GM12865 (cell line): ENCODE data around the gene PDCD4.
A peak's percentile ranks its signal among the peaks of the same experiment; 100 is the strongest.

Experiments
- DNase-seq: peaks from one replicate; pipeline ENCODE4 v3.0.0; 2010; ENCODE audit warnings: low read depth
- H3K4me3 ChIP-seq: 2 replicates; pipeline ENCODE4 v1.5.1; 2011; ENCODE audit warnings: mild to moderate bottlenecking, low read depth, low read length, control low read depth
- TF ChIP-seq, protein P1 (sequence below): IDR thresholded peaks from 2 replicates; pipeline ENCODE4 v1.5.1; 2011; ENCODE audit warnings: low read length, control low read depth, low read depth, inconsistent platforms; ENCODE audit not compliant: insufficient read depth; ENCODE audit errors: missing control alignments

The PDCD4 gene

DNA sequence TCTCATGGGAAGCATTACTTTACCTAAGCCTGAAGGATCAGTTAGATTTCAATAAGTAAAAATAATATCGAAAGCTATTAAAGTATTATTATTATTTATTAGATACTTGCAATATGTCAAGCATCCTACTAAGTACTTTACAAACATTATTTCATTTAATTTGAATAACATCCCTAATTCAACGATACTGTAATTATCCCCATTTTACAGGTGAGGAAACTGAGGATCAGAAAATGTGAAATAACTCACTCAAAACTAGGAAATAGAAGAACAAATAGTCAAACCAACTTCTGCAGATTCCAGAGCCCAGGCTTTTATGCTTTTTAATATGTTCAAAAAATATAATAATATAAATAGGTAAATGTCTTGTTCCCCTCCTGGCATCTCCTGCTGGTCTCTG is 10.3 kb upstream of the PDCD4 start:
- DNase-seq, result no peak
- H3K4me3 ChIP-seq, result peak overlapping the region; percentile 51
- TF ChIP-seq, protein P1, sequence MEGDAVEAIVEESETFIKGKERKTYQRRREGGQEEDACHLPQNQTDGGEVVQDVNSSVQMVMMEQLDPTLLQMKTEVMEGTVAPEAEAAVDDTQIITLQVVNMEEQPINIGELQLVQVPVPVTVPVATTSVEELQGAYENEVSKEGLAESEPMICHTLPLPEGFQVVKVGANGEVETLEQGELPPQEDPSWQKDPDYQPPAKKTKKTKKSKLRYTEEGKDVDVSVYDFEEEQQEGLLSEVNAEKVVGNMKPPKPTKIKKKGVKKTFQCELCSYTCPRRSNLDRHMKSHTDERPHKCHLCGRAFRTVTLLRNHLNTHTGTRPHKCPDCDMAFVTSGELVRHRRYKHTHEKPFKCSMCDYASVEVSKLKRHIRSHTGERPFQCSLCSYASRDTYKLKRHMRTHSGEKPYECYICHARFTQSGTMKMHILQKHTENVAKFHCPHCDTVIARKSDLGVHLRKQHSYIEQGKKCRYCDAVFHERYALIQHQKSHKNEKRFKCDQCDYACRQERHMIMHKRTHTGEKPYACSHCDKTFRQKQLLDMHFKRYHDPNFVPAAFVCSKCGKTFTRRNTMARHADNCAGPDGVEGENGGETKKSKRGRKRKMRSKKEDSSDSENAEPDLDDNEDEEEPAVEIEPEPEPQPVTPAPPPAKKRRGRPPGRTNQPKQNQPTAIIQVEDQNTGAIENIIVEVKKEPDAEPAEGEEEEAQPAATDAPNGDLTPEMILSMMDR, result no peak

DNA sequence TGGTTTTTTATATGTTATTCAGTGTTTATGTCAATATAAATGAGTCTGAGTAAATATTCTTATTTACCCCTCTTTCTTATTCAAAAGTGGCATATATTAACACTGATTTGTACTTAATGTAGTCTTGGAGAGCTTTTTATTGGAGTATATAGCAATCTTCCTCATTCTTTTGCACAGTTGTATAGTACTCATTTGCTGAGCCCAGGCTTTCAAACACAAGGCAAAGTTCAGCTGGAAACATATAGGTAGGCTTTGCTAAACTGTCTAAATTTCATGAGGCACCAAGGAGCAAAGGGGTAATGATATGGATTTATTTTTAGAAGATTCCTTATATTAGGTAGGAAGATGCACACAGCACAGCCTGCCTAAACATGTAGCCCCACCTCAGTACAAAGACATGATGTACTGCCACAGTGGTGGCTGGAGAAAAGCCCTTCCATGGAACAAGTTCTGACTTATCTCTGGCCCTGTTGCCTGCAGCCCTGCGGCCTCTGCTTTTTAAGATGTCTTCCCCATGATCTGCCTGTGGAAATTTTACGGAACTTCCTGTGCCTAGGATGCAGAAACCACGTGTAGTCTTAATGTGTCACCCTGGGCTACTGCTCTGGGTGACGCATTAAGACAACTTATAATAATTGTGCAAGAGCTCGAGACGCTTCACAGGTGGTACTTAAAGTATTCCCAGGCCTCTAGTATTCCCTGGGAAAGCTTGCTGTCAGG is 9.6 kb upstream of the PDCD4 start:
- TF ChIP-seq, protein P1, result no peak
- peak overlapping the region; percentile 51; the same call in 1 of the 2 replicates for H3K4me3 ChIP-seq
- no peak for DNase-seq

DNA sequence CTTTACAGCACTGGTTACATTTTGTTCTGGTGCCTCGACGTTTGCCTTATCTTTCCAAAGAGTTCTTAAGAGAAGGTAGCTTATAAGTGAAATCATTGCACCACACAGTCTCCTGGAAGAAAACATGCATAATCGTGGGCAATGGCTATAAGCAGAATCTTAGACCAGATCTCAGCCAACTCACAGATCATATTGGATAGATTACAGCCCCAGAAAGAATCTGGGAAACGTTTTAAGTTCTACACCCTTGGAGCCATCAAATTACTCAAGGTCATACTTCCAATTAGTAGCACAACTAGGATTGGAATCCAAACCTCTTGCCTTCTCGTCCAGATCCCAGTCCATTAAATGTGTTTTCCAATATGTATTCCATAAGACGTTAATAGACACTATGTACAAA is 8.8 kb upstream of the PDCD4 start:
- no peak overlapping the region for H3K4me3 ChIP-seq
- no peak for DNase-seq
- TF ChIP-seq, protein P1, result no peak

DNA sequence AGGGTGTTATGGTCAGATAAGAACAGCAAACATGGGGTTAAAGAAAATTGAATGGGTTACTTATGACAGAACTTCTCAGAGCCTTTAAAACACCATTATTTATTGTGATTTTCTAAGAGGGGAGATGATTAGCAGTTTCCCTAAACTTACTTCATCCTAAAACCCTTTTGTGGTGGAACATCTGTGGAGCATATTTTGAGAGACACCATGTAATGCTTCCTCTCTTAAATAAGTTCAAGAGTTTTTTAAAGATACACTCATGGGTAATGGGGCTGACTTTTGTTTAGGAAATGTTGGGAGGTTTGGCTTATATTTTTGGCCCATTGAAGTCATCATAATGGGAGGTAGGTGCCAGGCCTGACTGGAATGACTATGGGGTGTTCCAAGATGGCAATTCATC is 8.4 kb upstream of the PDCD4 start:
- DNase-seq, result no peak
- H3K4me3 ChIP-seq, result no peak overlapping the region
- TF ChIP-seq, protein P1, result no peak

DNA sequence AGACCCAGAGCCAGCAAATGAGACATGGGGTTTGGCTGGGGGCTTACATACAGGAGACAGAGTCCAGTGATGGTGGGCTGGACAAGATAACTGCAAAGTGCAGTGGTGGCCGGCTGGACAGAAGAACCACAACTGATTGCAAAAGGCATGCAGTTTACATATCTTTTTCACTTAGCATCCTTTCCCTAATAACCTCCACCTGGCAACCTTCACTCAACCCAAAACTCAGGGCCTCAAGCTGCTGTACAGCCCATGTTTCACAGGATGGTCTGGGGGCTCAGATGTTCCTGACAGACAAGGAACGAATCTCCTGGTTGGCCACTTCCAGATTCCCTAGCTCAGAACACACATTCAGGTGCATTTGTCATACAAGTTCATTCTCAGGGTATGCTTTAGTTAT is 7.8 kb upstream of the PDCD4 start:
- H3K4me3 ChIP-seq, result no peak overlapping the region
- TF ChIP-seq, protein P1, result no peak
- no peak for DNase-seq

DNA sequence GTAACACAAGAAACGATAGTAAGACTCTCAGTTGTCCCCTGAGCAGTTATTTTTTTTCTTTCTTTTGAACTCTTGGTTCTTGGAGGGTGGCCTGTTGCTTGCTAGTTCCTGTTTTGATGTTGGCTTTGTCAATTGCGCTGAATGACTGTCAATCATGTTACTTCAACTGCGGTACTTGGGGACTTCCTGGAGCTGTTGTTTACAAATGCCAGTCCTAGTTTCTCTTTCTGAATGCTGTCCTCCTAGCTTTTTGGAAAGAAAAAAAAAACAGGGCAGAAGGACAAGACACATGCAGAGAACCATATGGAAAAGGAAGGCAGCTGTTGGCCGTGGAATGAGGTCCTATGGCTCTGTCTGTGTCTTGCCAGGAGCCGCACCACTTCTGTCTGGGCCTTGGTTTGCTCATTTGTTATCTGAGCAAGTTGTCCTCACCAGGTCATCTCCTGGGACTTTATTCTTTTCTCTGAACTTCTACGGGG is 7.0 kb upstream of the PDCD4 start:
- TF ChIP-seq, protein P1, result no peak
- peak; percentile 95 for DNase-seq
- H3K4me3 ChIP-seq, result peak overlapping the region; percentile 61

DNA sequence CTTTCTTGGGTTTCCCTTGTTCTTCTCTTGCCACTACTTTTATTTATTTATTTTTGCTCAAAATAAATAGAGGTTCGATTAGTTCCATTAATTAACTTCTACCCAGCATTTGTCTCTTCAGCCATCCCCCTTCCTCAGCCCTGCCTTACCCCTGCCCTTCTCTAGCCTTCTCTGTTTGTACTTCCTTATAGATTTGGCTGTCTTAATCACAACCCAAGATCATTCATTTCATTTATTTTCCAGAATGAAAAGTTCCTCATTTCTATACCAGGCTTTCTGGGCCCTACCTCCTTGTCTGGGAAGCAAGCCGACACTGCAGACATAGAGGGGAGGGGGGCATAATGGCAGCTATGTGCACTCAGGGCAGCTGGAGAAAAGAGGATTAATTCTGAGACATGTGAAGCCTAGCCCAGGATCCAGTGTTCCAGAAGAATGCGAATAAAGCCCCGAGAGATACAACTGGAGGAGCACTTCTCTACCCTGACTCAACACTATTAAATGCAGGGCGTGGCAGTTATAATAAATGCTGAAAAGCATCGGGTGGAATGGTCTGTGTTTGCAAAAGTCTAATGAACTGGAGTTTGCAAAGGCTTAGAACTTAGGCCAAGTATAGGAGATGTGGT is 6.4 kb upstream of the PDCD4 start:
- TF ChIP-seq, protein P1, result no peak
- H3K4me3 ChIP-seq, result peak overlapping the region; percentile 61
- no peak for DNase-seq
